NCI-H2196 (cell line): ENCODE data around the gene HLA-DPA1.
"Not testable (repeated sequence)": the region's sequence is repeated elsewhere in the genome, so short reads cannot be mapped to it uniquely, and the experiment has no call there.

Experiments used
- DNase-seq: peaks from one replicate; lab custom pipeline; 2025; ENCODE audit not compliant: unreplicated experiment; lab: John Stamatoyannopoulos, UW

Gene HLA-DPA1

GRCh38 chr6:33065312-33065711 lies 8.1 kb downstream of the HLA-DPA1 start:
- no peak for DNase-seq

GRCh38 chr6:33064723-33065122 lies 8.7 kb downstream of the HLA-DPA1 start:
- no peak for DNase-seq

- not testable (repeated sequence) for DNase-seq
Measured at GRCh38 chr6:33063435-33063834, 10.0 kb downstream of the HLA-DPA1 start.

- no peak for DNase-seq
Measured at GRCh38 chr6:33061987-33062386, 11.5 kb downstream of the HLA-DPA1 start.

- no peak for DNase-seq
Measured at GRCh38 chr6:33057222-33058150, 16.0 kb downstream of the HLA-DPA1 start.

- DNase-seq: no peak
Measured at GRCh38 chr6:33053230-33053629, 20.2 kb downstream of the HLA-DPA1 start.

- DNase-seq: no peak
Measured at GRCh38 chr6:33052627-33053026, 20.8 kb downstream of the HLA-DPA1 start.

- no peak for DNase-seq
Measured at GRCh38 chr6:33050014-33050810, 23.2 kb downstream of the HLA-DPA1 start.

GRCh38 chr6:33049323-33050013 lies 24.0 kb downstream of the HLA-DPA1 start:
- no peak for DNase-seq

GRCh38 chr6:33040157-33040556 lies 33.3 kb downstream of the HLA-DPA1 start:
- no peak for DNase-seq

GRCh38 chr6:33036535-33036934 lies 36.9 kb downstream of the HLA-DPA1 start:
- DNase-seq: no peak

GRCh38 chr6:33034554-33034953 lies 38.9 kb downstream of the HLA-DPA1 start:
- no peak for DNase-seq

- DNase-seq: no peak
Measured at GRCh38 chr6:33030245-33030644, 43.2 kb downstream of the HLA-DPA1 start.

GRCh38 chr6:33029328-33030184 lies 43.9 kb downstream of the HLA-DPA1 start:
- no peak for DNase-seq

GRCh38 chr6:33028220-33028849 lies 45.1 kb downstream of the HLA-DPA1 start:
- no peak for DNase-seq

GRCh38 chr6:33024521-33024920 lies 48.9 kb downstream of the HLA-DPA1 start:
- DNase-seq: no peak

GRCh38 chr6:33023536-33023935 lies 49.9 kb downstream of the HLA-DPA1 start:
- DNase-seq: no peak

- DNase-seq: no peak
Measured at GRCh38 chr6:33021917-33022316, 51.5 kb downstream of the HLA-DPA1 start.

- DNase-seq: no peak
Measured at GRCh38 chr6:33019372-33019771, 54.1 kb downstream of the HLA-DPA1 start.

GRCh38 chr6:33018904-33019303 lies 54.5 kb downstream of the HLA-DPA1 start:
- no peak for DNase-seq
